H1 (cell line): ENCODE measurements around the gene TWSG1. TPM values are rescaled to one million over a fixed set of nuclear protein-coding genes. Genes with fewer than 3 reads are reported as not detected.

Experiments used
- CTCF ChIA-PET: fragments of 300-600 bp; sonication (Branson Sonifier 250); formaldehyde crosslinking; loops from one replicate; lab custom pipeline; 2021; ENCODE audit not compliant: partially characterized antibody; lab: Charles Lee
- POLR2A ChIA-PET: fragments of 300-600 bp; sonication (Branson Sonifier 250); formaldehyde crosslinking; loops from one replicate; lab custom pipeline; 2021; ENCODE audit warnings: inconsistent platforms; ENCODE audit not compliant: partially characterized antibody; lab: Charles Lee
- DNase-seq, 2 experiments: peaks; one replicate each; pipeline versions ENCODE4 v3.0.0 to v3.0.0-alpha.2; 2010 to 2022; ENCODE audit warnings: low spot score in 2 of 2, low read depth in 1 of 2, mixed read lengths in 1 of 2
- FAIRE-seq: peaks from 2 replicates; lab custom pipeline; 2011; peaks lifted over from hg19 to GRCh38; lab: Jason Lieb, UNC
- H2AFZ ChIP-seq: 2 replicates; pipeline ENCODE4 v1.8.1; 2012; ENCODE audit warnings: low read length, inconsistent platforms
- H2AK5ac ChIP-seq: 2 replicates; pipeline ENCODE4 v1.6.1; 2013; ENCODE audit warnings: low read depth, low read length
- H2BK120ac ChIP-seq: replicated peaks from 2 replicates; pipeline ENCODE3; 2013; ENCODE audit warnings: low read depth, low read length, inconsistent platforms
- H2BK12ac ChIP-seq: 2 replicates; pipeline ENCODE4 v1.6.1; 2013; ENCODE audit warnings: low read depth, low read length
- H2BK15ac ChIP-seq: 2 replicates; pipeline ENCODE4 v1.6.1; 2013; ENCODE audit warnings: low read length
- H2BK20ac ChIP-seq: 2 replicates; pipeline ENCODE4 v1.6.1; 2013; ENCODE audit warnings: low read length
- H2BK5ac ChIP-seq: 2 replicates; pipeline ENCODE4 v1.6.1; 2013; ENCODE audit warnings: low read depth, low read length
- H3K14ac ChIP-seq: 2 replicates; pipeline ENCODE4 v1.6.1; 2013; ENCODE audit warnings: inconsistent platforms; ENCODE audit not compliant: insufficient read length
- H3K18ac ChIP-seq: 2 replicates; pipeline ENCODE4 v1.6.1; 2013; ENCODE audit warnings: low read length; ENCODE audit errors: extremely low read depth
- H3K23ac ChIP-seq: 2 replicates; pipeline ENCODE4 v1.6.1; 2013; ENCODE audit warnings: inconsistent platforms; ENCODE audit not compliant: insufficient read length
- H3K23me2 ChIP-seq: 2 replicates; pipeline ENCODE4 v1.6.1; 2013; ENCODE audit warnings: low read depth, low read length
- H3K27ac ChIP-seq: 2 replicates; pipeline ENCODE4 v1.6.1; 2011; ENCODE audit warnings: low read depth, low read length, inconsistent platforms
- H3K27me3 ChIP-seq, 4 experiments: replicated peaks in 1 of 4; 1 replicate in 1 of 4; 2 replicates in 3 of 4; pipeline versions ENCODE4 v1.6.1 to v1.8.1; 2011 to 2013; ENCODE audit warnings: low read length in 3 of 4, mild to moderate bottlenecking in 3 of 4, inconsistent platforms in 2 of 4, mixed read lengths in 2 of 4, moderate library complexity in 1 of 4; ENCODE audit not compliant: control insufficient read depth in 3 of 4, insufficient read depth in 3 of 4; ENCODE audit errors: extremely low read depth in 1 of 4
- H3K36me3 ChIP-seq, 4 experiments: 2 replicates each; pipeline versions ENCODE4 v1.6.1 to v1.8.1; 2011 to 2013; ENCODE audit warnings: mild to moderate bottlenecking in 4 of 4, low read length in 3 of 4, moderate library complexity in 2 of 4, control low read depth in 1 of 4, inconsistent platforms in 1 of 4; ENCODE audit not compliant: insufficient read depth in 4 of 4, control insufficient read depth in 2 of 4
- H3K4ac ChIP-seq: replicated peaks from 2 replicates; pipeline ENCODE3; 2013; ENCODE audit warnings: low read length, low read depth, mixed read lengths, inconsistent platforms; ENCODE audit not compliant: insufficient read length
- H3K4me1 ChIP-seq, 4 experiments: replicated peaks in 1 of 4; 1 replicate in 1 of 4; 2 replicates in 3 of 4; pipeline versions ENCODE4 v1.6.1 to v1.8.1; 2011 to 2013; ENCODE audit warnings: low read length in 3 of 4, inconsistent platforms in 2 of 4, mixed read lengths in 1 of 4; ENCODE audit not compliant: insufficient read depth in 4 of 4, control insufficient read depth in 3 of 4
- H3K4me2 ChIP-seq, 2 experiments: 2 replicates each; pipeline versions ENCODE4 v1.6.1 to v1.8.1; 2011 to 2013; ENCODE audit warnings: low read depth in 2 of 2, low read length in 2 of 2, control low read depth in 1 of 2, inconsistent platforms in 1 of 2, mild to moderate bottlenecking in 1 of 2; ENCODE audit not compliant: insufficient read depth in 1 of 2
- H3K4me3 ChIP-seq, 4 experiments: fragments of 200-600, 300-600 bp in 1 of 4; sonication (generic), shearing (Covaris generic), sonication (Bioruptor Twin) in 1 of 4; 2 replicates each; pipeline versions ENCODE4 v1.5.1 to v1.8.1; 2011 to 2016; ENCODE audit warnings: low read length in 4 of 4, low read depth in 3 of 4, control low read depth in 2 of 4, inconsistent platforms in 2 of 4, mild to moderate bottlenecking in 2 of 4, mixed read lengths in 1 of 4, moderate library complexity in 1 of 4; ENCODE audit not compliant: insufficient read depth in 2 of 4; ENCODE audit errors: extremely low read depth in 1 of 4
- H3K56ac ChIP-seq: replicated peaks from 2 replicates; pipeline ENCODE3; 2013; ENCODE audit warnings: low read depth, mild to moderate bottlenecking, mixed read lengths, low read length, inconsistent platforms; ENCODE audit not compliant: insufficient read length
- H3K79me1 ChIP-seq: 2 replicates; pipeline ENCODE4 v1.6.1; 2013; ENCODE audit warnings: low read depth, low read length, control low read depth
- H3K79me2 ChIP-seq, 2 experiments: 2 replicates each; pipeline versions ENCODE4 v1.6.1 to v1.8.1; 2012 to 2013; ENCODE audit warnings: low read length in 2 of 2, mild to moderate bottlenecking in 2 of 2, inconsistent platforms in 1 of 2; ENCODE audit not compliant: insufficient read depth in 2 of 2, control insufficient read depth in 1 of 2
- H3K9ac ChIP-seq, 4 experiments: replicated peaks in 1 of 4; 1 replicate in 1 of 4; 2 replicates in 3 of 4; pipeline versions ENCODE4 v1.6.1 to v1.8.1; 2011 to 2013; ENCODE audit warnings: low read depth in 3 of 4, low read length in 3 of 4, control low read depth in 2 of 4, mild to moderate bottlenecking in 2 of 4, moderate library complexity in 2 of 4, inconsistent platforms in 1 of 4; ENCODE audit errors: extremely low read depth in 1 of 4
- H3K9me3 ChIP-seq, 2 experiments: 2 replicates each; pipeline versions ENCODE4 v1.6.1 to v1.8.1; 2012 to 2013; ENCODE audit warnings: mild to moderate bottlenecking in 2 of 2, moderate library complexity in 2 of 2, control low read depth in 1 of 2, inconsistent platforms in 1 of 2, low read depth in 1 of 2, low read length in 1 of 2, mixed read lengths in 1 of 2; ENCODE audit not compliant: insufficient read depth in 2 of 2
- H4K20me1 ChIP-seq, 2 experiments: replicated peaks in 1 of 2; 2 replicates each; pipeline versions ENCODE3 to v1.8.1; 2011 to 2013; ENCODE audit warnings: inconsistent platforms in 2 of 2, low read length in 2 of 2, mild to moderate bottlenecking in 1 of 2; ENCODE audit not compliant: insufficient read depth in 2 of 2, control insufficient read depth in 1 of 2
- H4K5ac ChIP-seq: 2 replicates; pipeline ENCODE4 v1.6.1; 2013; ENCODE audit warnings: low read length, low read depth, mixed read lengths, inconsistent platforms; ENCODE audit not compliant: insufficient read length
- H4K8ac ChIP-seq: 2 replicates; pipeline ENCODE4 v1.8.0; 2013; ENCODE audit warnings: mild to moderate bottlenecking, moderate library complexity, low read length, inconsistent platforms; ENCODE audit not compliant: insufficient read depth; ENCODE audit errors: extremely low read depth
- H4K91ac ChIP-seq: replicated peaks from 2 replicates; pipeline ENCODE3; 2013; ENCODE audit warnings: low read length, mixed read lengths, inconsistent platforms; ENCODE audit not compliant: insufficient read length
- POU5F1 ChIP-seq: IDR thresholded peaks from 2 replicates; pipeline ENCODE4 v1.6.1; 2011; ENCODE audit warnings: low read depth, mild to moderate bottlenecking, low read length, moderate library complexity
- YY1 ChIP-seq: IDR thresholded peaks from 2 replicates; pipeline ENCODE4 v1.6.1; 2011; ENCODE audit warnings: low read depth, mild to moderate bottlenecking, low read length
- WGBS, 2 experiments: shearing (Covaris generic) in 1 of 2; methylation state at CpG; one replicate each; pipeline versions ENCODE4 v1.1.6 to v1.1.7; 2013 to 2015; ENCODE audit warnings: low lambda C conversion rate in 2 of 2, mixed read lengths in 2 of 2, inconsistent platforms in 1 of 2, low coverage in 1 of 2, missing lambda C conversion rate in 1 of 2; ENCODE audit not compliant: insufficient replicate concordance in 2 of 2, insufficient coverage in 1 of 2, insufficient read length in 1 of 2; ENCODE audit errors: extremely low coverage in 1 of 2, missing lambda C conversion rate in 1 of 2; 5-methylcytosine and 5-hydroxymethylcytosine counted together
- polyA plus RNA-seq, 7 experiments: library from polyadenylated mRNA; depleted of rRNA in 3 of 7; stranded (reverse) in 5 of 7; unstranded in 2 of 7; fragments of >200 nt in 5 of 7; fragments of 200-250 nt in 2 of 7; gene quantifications; 1 replicate in 5 of 7; 2 replicates in 1 of 7; 4 replicates in 1 of 7; pipeline versions ENCODE4 v1.2.1 to v1.2.3, GENCODE V29; 2011 to 2013; ENCODE audit warnings: missing spikeins in 2 of 7, mixed read lengths in 2 of 7
- total RNA-seq: library from RNA; stranded (reverse); fragmentation: NEBNext Ultra II Directional; extraction: Animal tissue kit (Norgen Biotek cat#: 25700); gene quantifications from 2 replicates; pipeline ENCODE4 v1.2.1, GENCODE V29; 2021

The TWSG1 gene
- total and polyA plus RNA-seq, 2 of the 8 experiments (the other 6 are each of a cell fraction or from before 2014, with no cell fraction given), result 11.8 to 19.8 TPM

GRCh38 chr18:9417073-9417851 is 82.7 kb downstream of the TWSG1 start:
- no peak overlapping the region for H3K18ac ChIP-seq
- H3K23me2 ChIP-seq, result no peaks in the 10 kb centered on the region; the same call in 1 of the 2 replicates
- H3K9me3 ChIP-seq, result no peaks in the 10 kb centered on the region
- no peak overlapping the region for H3K14ac ChIP-seq
- no peak for TF ChIP-seq POU5F1
- peak; percentile 26; the same call in 1 of the 2 replicates for TF ChIP-seq YY1
- no peak overlapping the region for H2BK15ac ChIP-seq
- ChIA-PET CTCF (interaction anchor here (0.6 to 1.7 kb wide), 6 partner anchors 12 to 421 kb away, joined by 3 to 6 read pairs (median 3); no protein-coding TSS in a partner anchor), POLR2A (interaction anchor here (0.9 to 1.1 kb wide), 2 partner anchors 10 to 57 kb away, joined by 3 to 6 read pairs; no protein-coding TSS in a partner anchor)
- no peak overlapping the region for H3K4ac ChIP-seq
- H2AFZ ChIP-seq, result 0 out of 2 replicates have a peak overlapping the region, but pooled peaks have one; percentile 21
- no peak overlapping the region for H4K5ac ChIP-seq
- H2BK5ac ChIP-seq, result no peak overlapping the region
- H2AK5ac ChIP-seq, result no peak overlapping the region
- no peak overlapping the region for H3K4me3 ChIP-seq
- H3K4me2 ChIP-seq, result no peak overlapping the region
- H4K8ac ChIP-seq, result no peak overlapping the region
- H2BK20ac ChIP-seq, result no peak overlapping the region
- no peaks in the 10 kb centered on the region for H3K79me2 ChIP-seq
- no peaks in the 10 kb centered on the region for H4K20me1 ChIP-seq
- no peaks in the 10 kb centered on the region for H3K27me3 ChIP-seq
- H2BK120ac ChIP-seq, result no peak overlapping the region
- H3K36me3 ChIP-seq, result no peaks in the 10 kb centered on the region
- DNase-seq (peak in 1 of 2 experiments; percentile 40), FAIRE-seq (no peak)
- no peak overlapping the region for H4K91ac ChIP-seq
- H3K9ac ChIP-seq, result no peak overlapping the region
- no peak overlapping the region for H3K23ac ChIP-seq
- WGBS, 2 experiments, result 95% methylated on average over 17 of the region's 18 CpGs; no CpG with 5 or more reads in 1 of the 2 experiments
- H3K79me1 ChIP-seq, result no peaks in the 10 kb centered on the region
- H3K56ac ChIP-seq, result no peak overlapping the region
- H2BK12ac ChIP-seq, result no peak overlapping the region
- no peak overlapping the region for H3K27ac ChIP-seq
- H3K4me1 ChIP-seq, result peaks cover 0 to 4% (median 0%) of the 10 kb centered on the region in 4 experiments; a peak in 2 of 7 replicates
